Measurements from ENCODE around the gene PDZD7. TPM values are rescaled to one million over a fixed set of nuclear protein-coding genes. Genes with fewer than 3 reads are reported as not detected.
"Not testable (repeated sequence)": the region's sequence is repeated elsewhere in the genome, so short reads cannot be mapped to it uniquely, and the experiment has no call there.

Gene PDZD7
- total RNA-seq, 1 experiment from 2014 or later, result 5.0 TPM

GRCh38 chr10:100983868-100984671, 46.9 kb downstream of the PDZD7 start:
- DNase-seq (ENCODE audit: low spot score), result no peak

GRCh38 chr10:100982916-100983830, 47.8 kb downstream of the PDZD7 start:
- DNase-seq (ENCODE audit: low spot score), result no peak

GRCh38 chr10:100981178-100981772, 49.7 kb downstream of the PDZD7 start:
- no peak for DNase-seq (ENCODE audit: low spot score)

- DNase-seq (ENCODE audit: low spot score), result no peak
These were observed 50.2 kb downstream of the PDZD7 start for GRCh38 chr10:100980711-100981110.

GRCh38 chr10:100980311-100980710, 50.6 kb downstream of the PDZD7 start:
- no peak for DNase-seq (ENCODE audit: low spot score)

GRCh38 chr10:100979791-100980272, 51.1 kb downstream of the PDZD7 start:
- no peak for DNase-seq (ENCODE audit: low spot score)

- no peak for DNase-seq (ENCODE audit: low spot score)
These were observed 52.1 kb downstream of the PDZD7 start for GRCh38 chr10:100978901-100979195.

- DNase-seq (ENCODE audit: low spot score), result no peak
These were observed 52.6 kb downstream of the PDZD7 start for GRCh38 chr10:100978121-100978900.

GRCh38 chr10:100977436-100977835, 53.5 kb downstream of the PDZD7 start:
- no peak for DNase-seq (ENCODE audit: low spot score)

- DNase-seq (ENCODE audit: low spot score), result no peak
These were observed 54.0 kb downstream of the PDZD7 start for GRCh38 chr10:100976906-100977305.

GRCh38 chr10:100975397-100975796, 55.5 kb downstream of the PDZD7 start:
- DNase-seq (ENCODE audit: low spot score), result not testable (repeated sequence)

- DNase-seq (ENCODE audit: low spot score), result no peak
These were observed 57.9 kb downstream of the PDZD7 start for GRCh38 chr10:100972904-100973535.

GRCh38 chr10:100972115-100972903, 58.6 kb downstream of the PDZD7 start:
- no peak for DNase-seq (ENCODE audit: low spot score)

GRCh38 chr10:100970914-100971811, 59.8 kb downstream of the PDZD7 start:
- no peak for DNase-seq (ENCODE audit: low spot score)

GRCh38 chr10:100970076-100970913, 60.6 kb downstream of the PDZD7 start:
- no peak for DNase-seq (ENCODE audit: low spot score)

GRCh38 chr10:100969187-100970075, 61.5 kb downstream of the PDZD7 start, which contains the start of gene SEMA4G:
Gene SEMA4G, plus strand, starts transcription at chr10:100969504. Its CDS starts 3,409 bp downstream, at chr10:100972913.
- DNase-seq (ENCODE audit: low spot score), result no peak

- no peak for DNase-seq (ENCODE audit: low spot score)
These were observed 62.1 kb downstream of the PDZD7 start for GRCh38 chr10:100968863-100969186.

All from A172 (cell line).